HT1080 (cell line): ENCODE data around the gene DIP2C. TPM values are rescaled to one million over a fixed set of nuclear protein-coding genes. Genes with fewer than 3 reads are reported as not detected.
A peak's percentile ranks its signal among the peaks of the same experiment; 100 is the strongest.
"Not testable (repeated sequence)": the region's sequence is repeated elsewhere in the genome, so short reads cannot be mapped to it uniquely, and the experiment has no call there.

Experiments used
- DNase-seq: peaks from one replicate; pipeline ENCODE4 v3.0.0-alpha.2; 2015; ENCODE audit warnings: low read depth
- total RNA-seq: library from RNA; depleted of rRNA; stranded (reverse); fragments of >200 nt; shearing (Covaris generic); gene quantifications from 2 replicates; pipeline ENCODE4 v1.2.3, GENCODE V29; 2014

Gene DIP2C
- total RNA-seq, 1 experiment from 2014 or later = 3.2 TPM

GRCh38 chr10:538895-539294 is 150.6 kb downstream of the DIP2C start:
- no peak for DNase-seq

- no peak for DNase-seq
These were observed 152.5 kb downstream of the DIP2C start for GRCh38 chr10:536935-537334.

- no peak for DNase-seq
These were observed 153.0 kb downstream of the DIP2C start for GRCh38 chr10:536371-536925.

GRCh38 chr10:535952-536351 is 153.5 kb downstream of the DIP2C start:
- DNase-seq = no peak

- DNase-seq = no peak
These were observed 154.4 kb downstream of the DIP2C start for GRCh38 chr10:535051-535450.

- no peak for DNase-seq
These were observed 155.4 kb downstream of the DIP2C start for GRCh38 chr10:534047-534566.

GRCh38 chr10:533611-534010 is 155.9 kb downstream of the DIP2C start:
- no peak for DNase-seq

GRCh38 chr10:533186-533585 is 156.3 kb downstream of the DIP2C start:
- DNase-seq = no peak

GRCh38 chr10:532331-532730 is 157.1 kb downstream of the DIP2C start:
- DNase-seq = not testable (repeated sequence)

- no peak for DNase-seq
These were observed 157.9 kb downstream of the DIP2C start for GRCh38 chr10:531541-531940.

GRCh38 chr10:530717-531116 is 158.8 kb downstream of the DIP2C start:
- no peak for DNase-seq

GRCh38 chr10:529468-530230 is 159.8 kb downstream of the DIP2C start:
- no peak for DNase-seq

- no peak for DNase-seq
These were observed 161.0 kb downstream of the DIP2C start for GRCh38 chr10:528173-529165.

- no peak for DNase-seq
These were observed 162.1 kb downstream of the DIP2C start for GRCh38 chr10:527416-527815.

- DNase-seq = no peak
These were observed 162.7 kb downstream of the DIP2C start for GRCh38 chr10:526651-527312.

- DNase-seq = peak; percentile 8
These were observed 163.7 kb downstream of the DIP2C start for GRCh38 chr10:525565-526315.

GRCh38 chr10:523925-524324 is 165.5 kb downstream of the DIP2C start:
- DNase-seq = no peak

GRCh38 chr10:522350-522749 is 167.1 kb downstream of the DIP2C start:
- no peak for DNase-seq

GRCh38 chr10:521261-522250 is 167.9 kb downstream of the DIP2C start:
- no peak for DNase-seq
